Pons (tissue), 1 donor: ENCODE measurements around the gene SCARB1.

ENCODE experiments used
- DNase-seq: peaks from one replicate; pipeline ENCODE4 v3.0.0-alpha.2; 2016; ENCODE audit warnings: low spot score

SCARB1 gene

DNA sequence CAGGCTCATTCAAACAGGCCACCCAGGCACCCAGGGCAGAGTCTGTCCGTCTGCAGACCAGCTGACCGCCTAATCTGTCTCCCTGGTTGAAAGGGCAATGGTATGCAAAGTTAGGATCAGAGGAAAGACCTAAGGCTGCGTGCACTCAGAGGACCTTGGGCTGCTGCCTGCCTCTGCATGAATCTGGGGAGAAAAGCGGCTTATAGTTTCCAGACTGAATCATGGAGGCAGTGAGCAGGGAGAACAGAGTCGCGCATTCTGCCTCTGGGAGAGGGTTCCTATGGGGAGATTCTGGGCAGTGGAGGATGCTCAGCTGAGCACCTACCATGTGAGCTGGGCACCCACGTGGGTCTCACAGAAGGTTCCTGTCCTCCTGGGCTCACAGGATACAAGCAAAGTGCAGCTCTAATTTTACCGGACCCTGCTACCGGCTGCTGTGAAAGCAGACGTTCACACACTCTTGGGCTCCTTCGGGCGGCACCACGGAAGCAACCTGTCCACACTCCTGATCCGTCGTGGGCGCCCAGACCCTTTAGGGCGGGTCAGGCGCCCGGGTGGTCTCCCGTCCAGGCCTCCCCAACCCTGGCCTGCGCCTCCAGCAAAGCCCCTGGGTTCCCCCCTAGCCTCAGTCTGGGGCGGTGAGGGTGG, 772 bp downstream of the SCARB1 start:
- peak; percentile 75 for DNase-seq

DNA sequence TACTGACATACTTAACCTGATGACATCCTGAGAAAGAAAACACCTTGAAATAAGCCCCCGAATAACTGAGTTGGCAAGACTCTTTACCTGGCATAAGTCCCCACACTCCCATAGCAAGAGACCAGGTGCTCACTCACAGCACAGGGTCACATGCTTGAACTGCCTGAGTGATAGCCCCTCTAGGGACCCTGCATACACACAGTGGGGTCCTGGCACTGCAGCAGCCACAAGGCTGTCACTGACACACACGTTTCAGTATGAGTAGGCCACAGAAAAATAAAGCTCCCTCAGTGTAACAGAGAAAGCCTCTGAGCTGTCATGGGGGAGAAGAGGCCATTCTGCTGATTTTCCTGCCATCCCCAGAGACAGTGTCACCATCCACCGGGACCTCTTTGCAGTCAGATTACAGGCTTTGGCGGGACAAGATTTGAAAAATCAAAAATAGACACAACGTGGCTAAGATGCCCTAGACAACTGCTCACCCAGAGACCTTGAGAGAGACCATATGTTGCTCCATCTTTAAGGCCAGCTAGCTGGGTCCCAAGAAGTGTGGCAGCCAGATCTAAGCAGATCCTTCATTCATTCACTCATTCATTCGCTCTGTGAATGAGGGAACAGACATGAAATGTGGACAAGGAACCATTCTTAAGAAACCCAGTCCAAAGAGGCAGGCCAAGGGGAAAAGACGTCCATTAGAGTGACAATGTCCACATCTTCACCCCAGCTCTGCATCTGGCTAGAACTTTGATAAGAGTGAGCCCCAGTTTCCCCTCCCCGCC, 1.6 kb downstream of the SCARB1 start:
- DNase-seq: peak; percentile 56

DNA sequence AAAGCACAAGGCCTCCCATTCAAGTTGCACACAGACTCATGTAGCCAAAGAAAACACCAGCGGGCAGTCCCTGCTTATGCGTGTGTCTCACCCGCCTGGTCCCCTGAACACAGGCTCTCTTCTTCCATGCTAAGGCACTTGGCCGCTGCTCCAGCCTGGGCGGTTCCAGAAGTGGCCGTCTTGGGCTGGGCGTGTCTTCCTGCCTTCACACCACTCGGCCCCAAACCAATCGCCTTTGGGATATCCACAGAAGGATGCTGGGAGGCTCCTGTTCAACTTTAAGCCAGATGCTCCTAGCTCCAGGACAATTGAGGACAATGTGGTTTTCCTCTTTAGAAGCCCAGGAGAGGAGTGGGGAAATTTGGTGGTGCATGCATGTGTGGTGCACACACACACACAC, 2.2 kb downstream of the SCARB1 start:
- DNase-seq: peak; percentile 97

DNA sequence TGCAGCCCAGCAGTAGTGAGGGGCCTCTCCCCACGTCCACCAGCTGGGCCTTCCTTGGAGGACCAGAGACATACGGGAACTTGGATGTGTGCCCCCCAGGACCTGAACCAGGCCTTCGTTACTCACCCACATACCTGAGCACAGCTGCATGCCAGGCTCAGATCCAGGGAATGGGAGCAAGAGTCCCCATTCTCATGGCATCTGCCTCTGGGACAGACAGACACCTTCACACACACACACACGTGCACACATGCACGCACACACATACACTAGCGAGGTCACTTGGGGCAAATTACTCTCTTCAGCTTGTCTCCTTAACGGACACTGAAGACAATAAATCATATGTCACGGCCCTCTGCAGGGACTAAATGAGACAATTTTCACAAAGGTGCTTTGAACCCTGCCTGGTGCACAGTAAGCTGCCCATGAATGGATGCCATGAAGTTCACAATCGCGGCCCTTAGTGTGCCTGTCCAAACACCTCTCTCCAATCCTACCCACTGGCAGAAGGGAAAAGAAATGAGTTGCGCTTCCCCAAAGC, 5.7 kb downstream of the SCARB1 start:
- DNase-seq: no peak

DNA sequence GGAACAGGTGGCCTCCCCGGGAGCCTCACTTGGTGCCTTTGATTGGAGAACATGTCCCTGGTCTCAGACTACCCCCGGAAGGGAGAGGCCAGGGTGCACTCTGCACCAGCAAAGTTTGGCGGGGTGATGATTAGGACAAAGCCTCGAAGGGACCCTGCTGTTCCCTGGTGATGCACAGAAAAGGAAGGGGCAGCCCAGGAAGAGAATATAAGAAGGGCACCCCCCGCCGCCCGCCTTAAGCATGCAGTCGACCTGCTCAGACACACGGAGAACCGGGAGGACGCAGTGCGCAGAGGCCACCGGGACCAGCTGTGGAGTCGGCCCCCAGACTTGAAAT, 6.9 kb downstream of the SCARB1 start:
- no peak for DNase-seq

DNA sequence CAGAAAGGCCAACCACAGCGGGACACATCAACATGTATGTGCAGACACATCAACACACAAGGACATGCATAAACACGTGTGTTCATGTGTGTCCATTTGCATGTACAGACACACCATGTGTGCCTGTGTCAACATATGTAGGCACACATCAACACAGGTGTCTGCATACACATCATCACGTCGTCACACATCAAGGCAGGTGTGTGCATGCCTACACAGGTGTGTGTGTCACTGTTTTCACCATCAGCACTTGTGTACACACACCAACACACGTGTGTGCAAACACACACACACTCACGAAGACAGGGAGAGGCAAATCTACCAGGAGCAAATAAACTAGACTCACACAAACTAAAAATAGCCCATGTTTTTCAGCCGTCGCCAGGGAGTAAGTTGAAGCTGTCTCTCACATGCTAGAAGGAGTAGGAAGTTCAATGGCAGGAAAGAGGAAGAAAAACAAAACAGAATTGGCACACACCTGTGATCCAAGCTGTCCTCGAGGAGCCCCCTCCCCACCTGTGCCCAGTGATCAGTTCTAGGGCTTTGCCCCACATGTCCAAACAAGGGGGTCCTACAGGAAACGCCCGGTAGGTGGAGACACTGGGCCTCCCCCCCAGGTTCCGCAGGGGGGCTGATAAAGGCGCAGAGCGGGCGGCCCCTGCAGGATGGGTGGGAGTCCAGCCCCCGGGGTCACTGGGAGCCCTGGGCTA, 7.4 kb downstream of the SCARB1 start:
- DNase-seq: no peak

DNA sequence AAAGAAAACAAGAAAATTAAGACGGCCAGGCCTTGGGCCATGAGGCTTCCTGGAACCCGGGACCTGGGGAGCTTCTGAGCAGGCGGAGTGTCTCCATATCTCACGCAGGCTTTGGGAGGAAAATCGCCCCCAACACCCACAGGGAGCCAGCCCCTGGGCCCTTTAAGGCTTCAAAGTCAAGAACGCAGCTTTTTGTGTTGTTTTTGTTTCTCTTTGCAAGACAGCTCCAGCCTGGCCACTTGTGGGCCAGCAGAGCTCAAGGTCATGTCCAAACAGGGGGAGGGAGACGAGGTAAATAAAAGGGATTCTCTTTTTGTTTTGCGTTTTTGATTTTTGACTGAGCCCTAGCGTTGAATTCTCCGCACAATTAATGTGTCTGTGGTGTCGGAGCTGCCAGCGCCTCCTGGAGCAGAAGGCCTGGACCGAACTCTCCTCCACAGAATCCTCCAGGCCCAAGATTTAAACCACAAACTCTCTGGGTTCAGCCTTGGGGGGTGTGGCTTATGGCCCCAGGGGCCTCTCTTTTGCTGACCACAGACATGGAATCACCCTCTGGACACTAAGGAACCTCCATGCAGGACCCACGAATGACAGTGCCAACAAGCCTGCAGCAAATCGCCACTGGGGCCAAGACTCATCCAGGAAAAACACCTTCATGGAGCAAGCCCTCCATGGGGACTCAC, 8.2 kb downstream of the SCARB1 start:
- DNase-seq: no peak

DNA sequence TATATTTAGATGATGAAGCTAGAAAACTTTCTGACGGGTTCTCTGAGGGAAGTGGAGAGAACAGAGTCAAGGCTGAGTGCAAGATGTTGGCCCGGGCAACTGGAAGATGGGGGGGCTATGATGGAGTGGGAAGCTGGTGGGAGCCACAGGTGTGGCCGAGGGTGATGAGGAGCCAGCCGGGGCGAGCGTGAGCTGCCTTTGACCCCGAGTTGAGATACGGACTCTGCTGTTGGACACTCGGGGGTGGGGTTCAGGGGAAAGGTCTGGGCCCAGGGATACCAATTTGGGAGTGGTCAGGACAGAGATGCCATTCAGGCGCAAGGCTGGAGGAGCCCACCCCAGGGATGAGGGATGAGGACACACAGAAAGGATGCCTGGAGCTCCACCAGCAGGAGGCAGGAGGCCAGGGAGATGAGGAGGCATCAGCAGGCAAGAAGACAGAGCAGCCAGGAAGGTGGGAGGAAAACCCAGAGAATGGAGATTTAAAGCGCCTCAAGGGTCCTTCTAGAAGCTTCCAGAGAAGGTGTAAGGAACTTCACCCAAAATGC, 9.0 kb downstream of the SCARB1 start:
- no peak for DNase-seq

DNA sequence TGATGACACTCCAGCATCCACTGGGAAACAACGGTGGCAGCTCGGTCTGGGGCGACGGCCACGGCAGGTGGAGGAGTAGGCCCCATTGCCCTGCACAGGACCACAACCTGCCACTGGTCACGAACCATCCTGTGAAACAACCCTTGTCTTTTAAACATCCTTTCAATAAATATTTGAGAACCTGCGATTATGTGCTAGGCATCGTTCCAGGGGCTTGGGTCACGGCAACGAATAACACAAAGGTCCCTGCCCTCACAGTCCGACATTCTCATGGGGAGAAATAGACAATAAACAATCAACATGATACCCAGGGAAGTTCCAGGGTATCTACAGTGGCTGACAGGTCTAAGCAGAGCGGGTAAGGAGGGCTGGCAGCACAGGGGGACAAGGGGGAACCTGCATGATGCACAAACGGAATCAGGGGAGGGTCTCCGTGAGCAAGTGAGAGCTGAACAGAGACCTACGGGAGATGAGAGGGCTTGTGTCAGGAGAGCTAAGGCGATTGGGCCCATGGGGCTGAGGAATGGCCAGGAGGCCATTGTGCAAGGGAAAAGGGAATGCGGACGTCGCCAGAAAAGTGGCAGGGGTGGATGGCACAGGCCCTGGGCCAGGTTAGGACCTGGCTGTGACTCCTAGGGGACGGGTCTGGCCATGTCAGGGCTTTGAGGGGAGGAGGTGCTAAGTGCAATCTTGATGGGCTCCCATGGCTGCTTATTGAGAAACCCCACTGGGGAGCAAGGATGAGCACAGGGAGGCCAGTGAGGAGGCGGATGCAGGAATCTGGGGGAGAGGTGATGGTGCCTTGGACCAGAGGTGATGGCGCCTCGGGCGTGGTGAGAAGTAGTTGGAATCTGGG, 9.7 kb downstream of the SCARB1 start:
- DNase-seq: no peak

DNA sequence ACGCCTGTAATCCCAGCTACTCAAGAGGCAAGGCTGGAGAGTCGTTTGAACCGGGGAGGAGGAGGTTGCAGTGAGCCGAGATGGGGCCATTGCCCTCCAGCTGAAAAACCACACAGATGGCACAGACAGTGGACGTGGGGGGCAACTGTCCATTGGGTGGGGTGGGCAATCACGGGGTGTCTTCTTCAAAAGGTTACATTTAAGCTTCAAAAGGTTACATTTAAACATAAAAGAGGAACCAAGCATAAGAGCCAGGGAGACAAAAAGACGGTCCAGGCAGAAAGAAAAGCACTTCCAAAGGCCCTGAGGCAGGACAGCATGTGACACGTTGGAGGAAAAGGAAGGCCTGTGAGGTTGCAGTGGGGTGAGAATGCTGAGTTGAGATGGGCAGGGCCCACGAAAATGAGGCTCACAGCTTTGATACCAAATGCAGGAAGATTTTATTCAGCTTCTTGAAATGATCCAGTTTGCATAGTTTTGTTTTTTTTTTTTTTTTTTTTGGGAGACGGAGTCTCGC, 10.7 kb downstream of the SCARB1 start:
- DNase-seq: no peak

DNA sequence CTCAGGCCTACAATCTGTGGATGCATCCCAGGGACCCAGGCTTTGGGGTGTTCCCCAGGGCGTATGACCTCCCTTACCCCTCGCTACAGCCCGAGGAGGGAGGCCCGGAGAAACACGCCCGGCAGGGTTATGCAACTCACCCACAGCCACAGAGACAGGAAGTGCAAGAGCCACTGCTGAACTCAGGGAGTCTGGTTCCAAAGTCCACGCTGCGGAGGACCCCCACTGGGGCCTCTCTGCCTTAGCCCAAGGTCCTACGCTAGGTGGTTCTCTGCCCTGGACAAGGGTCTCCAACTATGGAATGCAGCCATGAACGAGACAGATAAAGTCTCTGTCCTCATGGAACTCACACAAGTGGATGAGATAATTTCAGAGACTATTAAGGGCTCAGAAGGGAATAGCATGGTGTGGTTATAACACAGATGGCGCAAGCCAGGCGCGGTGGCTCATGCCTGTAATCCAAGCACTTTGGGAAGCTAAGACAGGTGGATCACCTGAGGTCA, 11.3 kb downstream of the SCARB1 start:
- DNase-seq: peak; percentile 65

DNA sequence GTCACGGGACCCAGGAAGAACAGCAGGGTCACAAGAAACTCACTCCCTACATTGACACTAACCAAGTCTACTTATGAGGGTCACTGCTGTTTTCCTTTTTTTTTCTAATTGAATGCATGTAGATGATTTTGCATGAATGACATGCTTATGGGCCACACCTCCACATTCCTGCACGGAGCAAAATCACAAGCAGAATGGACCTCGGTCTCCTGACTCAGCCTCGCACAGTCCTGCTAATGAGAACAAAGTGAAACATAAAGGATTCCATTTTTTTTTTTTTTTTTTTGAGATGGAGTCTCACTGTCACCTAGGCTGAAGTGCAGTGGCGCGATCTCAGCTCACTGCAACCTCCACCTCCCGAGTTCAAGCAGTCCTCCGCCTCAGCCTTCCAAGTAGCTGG, 12.3 kb downstream of the SCARB1 start:
- no peak for DNase-seq

DNA sequence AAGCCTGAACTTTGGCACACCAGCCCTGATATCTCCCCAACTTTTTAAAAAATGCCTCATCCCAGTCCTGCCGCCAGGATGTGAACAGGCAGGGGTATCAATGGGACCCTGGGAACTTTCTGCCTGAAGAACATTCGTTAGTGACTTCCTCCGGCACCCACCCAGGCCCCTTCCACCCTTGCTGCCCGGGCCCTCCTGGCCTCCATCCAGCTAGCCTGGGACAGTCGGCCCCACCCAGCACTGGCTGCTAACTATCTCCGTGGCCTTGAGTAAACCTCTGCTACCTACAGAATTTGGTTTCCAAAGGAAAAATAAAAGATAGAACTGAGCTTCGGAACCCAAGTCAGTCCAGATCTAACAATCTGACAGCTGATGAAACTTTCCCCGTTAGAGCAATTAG, 14.3 kb downstream of the SCARB1 start:
- no peak for DNase-seq

DNA sequence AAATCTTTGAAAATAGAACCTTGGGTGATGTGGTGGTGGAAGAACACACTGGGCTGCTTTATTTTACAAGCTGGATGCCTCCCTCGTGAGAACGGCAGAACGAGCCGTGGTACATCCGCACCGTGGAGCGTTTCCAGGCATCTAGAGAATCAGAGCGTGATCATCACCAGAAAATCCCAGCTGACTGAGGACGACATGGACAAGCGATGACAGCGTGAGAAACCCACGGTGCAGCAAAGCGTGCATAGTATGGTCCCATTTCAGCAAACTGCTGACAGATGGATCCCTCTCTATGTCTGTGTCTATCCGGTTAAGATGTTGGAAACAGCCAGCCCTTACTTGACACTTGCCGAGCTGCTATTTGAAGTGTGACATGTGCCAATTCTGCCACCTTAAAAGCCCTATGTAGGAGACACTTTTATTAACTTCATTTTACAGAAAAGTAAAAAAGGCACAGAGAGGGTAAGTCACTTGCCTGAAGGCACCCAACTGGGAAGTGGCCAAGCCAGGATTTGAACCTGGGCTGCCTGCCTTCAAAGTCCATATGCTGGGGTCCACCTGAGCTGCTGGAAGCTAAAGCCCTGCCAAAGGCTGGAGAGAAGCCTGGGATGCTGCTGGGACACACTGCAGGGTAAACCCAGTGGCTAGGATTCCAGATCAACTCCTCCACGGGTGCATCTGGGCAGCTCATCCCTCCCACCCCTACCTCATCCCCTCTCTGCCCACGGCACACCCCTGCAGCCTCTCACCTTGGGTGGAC, 14.9 kb downstream of the SCARB1 start:
- DNase-seq: no peak

DNA sequence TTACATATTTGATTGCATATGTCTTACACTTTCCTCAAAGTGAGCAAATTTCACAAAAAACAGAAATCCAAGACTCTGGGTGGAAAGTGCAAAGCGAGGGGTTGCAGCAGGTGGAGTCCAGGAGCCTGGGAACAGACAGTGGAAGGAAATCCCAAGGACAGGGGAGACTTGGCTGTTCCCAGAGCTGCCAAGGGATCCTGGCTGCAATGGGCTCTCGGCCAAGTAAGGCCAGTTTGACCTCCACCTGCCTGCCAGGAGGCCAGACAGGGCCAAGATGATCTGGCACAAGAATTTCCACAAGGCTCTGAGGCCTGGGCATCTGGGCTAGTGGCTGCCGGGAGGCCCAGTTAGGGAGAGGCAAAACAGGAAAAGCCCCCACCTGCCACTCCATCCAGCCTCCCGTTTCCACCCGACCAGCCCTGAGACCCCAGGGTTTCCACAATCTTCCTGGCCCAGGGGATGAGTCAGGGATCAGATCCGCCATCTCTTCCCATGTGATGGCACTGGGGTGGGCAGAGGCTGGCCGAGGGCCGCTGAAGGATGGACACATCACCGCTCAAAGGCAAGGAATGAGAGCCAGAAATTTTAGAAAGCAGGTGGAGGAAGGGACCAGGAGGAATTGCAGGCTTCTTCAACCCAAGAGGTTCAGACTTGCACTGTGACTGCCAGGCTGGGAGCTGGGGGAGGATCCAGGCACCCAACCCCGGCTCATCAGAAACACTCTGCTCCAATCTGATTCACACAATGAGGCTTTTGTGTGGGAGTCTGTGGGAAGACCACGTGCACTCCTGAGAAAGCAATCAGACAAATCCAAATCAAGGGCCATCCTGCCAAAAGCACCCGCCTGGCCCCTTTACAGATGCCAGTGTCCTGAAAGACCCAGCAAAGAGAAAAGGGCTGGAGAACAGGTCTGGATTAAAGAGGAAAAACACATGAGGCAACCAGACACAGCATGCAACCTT, 16.3 kb downstream of the SCARB1 start:
- peak; percentile 98 for DNase-seq

DNA sequence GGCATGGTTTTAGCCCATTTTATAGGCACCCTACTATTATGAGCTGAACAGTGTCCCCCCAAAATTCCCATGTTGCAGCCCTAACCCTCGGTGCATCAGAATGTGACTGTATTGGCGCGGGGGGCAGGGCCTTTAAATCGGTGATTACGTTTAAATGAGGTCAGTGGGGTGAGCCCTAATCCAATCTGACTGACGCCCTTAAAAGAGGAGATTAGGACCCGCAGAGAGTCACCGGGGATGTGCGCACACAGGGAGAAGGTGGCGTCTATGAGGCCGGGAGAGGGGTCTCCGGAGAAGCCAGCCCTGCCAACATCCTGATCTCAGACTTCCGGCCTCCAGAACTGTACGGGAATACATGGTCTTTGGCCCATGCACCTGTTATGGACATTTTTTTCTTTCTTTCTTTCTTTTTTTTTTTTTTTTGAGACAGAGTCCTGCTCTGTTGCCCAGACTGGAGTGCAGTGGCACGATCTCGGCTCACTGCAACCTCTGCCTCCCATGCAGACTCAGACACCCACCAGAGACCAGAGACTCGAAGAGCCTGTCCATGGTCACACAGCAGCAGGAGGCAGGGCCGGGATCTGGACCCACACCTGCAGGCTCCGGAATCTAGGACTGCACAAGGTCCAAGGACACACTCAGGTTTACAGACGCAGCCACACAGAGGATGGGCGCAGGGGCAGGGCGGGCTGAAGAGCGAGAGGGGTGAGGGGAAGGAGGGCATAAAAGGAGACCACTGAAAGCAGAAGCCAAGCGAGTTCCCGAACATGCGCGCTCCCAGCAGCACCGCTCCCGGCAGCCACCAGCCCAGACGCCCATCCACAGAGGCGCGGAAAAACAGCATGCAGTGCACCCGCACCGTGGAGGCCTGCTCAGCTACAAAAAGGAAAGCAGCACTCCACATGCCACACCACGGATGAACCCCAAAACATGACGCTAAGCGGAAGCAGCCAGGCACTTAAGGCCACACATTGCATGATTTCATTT, 19.0 kb downstream of the SCARB1 start:
- no peak for DNase-seq

DNA sequence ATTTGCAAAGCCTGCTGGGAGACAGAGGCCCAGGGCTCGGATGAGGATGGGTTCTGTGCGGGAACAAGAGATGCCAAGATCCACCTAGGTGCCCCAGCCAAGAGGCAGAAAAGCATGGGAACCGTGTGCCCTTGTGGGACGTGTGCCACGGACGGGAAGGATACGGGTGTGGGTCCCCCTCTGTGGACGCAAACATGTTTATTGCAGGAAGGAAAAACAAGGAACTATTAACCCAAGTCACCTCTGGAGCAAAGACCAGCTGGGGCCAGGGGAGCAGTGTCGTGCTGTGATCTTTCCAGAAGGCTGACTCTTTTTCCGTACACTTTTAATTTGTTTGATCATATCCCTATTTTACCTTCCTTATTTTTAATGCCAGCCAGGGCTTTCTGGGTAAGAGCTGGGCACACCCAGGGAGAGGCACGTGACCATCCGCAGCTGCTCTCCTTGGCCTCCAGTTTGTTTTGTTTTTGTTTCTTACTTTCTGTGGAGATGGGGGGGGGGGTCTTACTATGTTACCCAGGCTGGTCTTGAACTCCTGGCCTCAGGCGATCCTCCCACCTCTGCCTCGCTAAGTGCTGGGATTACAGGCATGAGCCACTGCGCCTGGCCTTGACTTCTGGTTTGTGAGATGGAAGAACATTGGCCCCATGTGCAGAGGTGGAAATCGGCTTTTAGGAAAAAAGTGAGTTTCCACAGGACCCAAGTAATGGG, 20.7 kb downstream of the SCARB1 start:
- no peak for DNase-seq
